GM18511 (cell line): ENCODE measurements around the gene CHRNB1.

Source experiments
- ATAC-seq: cut with Tn5 transposase; IDR thresholded peaks from one replicate; pipeline ENCODE4 v1.9.1; 2021; ENCODE audit warnings: mild to moderate bottlenecking, moderate library complexity; ENCODE audit not compliant: unreplicated experiment

CHRNB1 gene

GRCh38 chr17:7444682-7445618 lies at the start of gene CHRNB1:
Gene CHRNB1, plus strand, starts transcription at chr17:7445061. Its CDS starts 67 bp downstream, at chr17:7445128.
- peak; percentile 64 for ATAC-seq

- ATAC-seq: no peak
Measured at GRCh38 chr17:7396147-7396546, 48.7 kb upstream of the CHRNB1 start.

GRCh38 chr17:7398612-7399011 lies 46.2 kb upstream of the CHRNB1 start:
- no peak for ATAC-seq

- ATAC-seq: no peak
Measured at GRCh38 chr17:7403043-7403726, 41.7 kb upstream of the CHRNB1 start.

- ATAC-seq: peak; percentile 28
Measured at GRCh38 chr17:7403727-7403976, 41.2 kb upstream of the CHRNB1 start.

- ATAC-seq: peak; percentile 88
Measured at GRCh38 chr17:7403977-7404736, 40.7 kb upstream of the CHRNB1 start, which contains the start of gene TMEM256. Gene TMEM256, minus strand, starts transcription at chr17:7404097. Its CDS starts 13 bp downstream, at chr17:7404084.

GRCh38 chr17:7404737-7405349 lies 40.0 kb upstream of the CHRNB1 start:
- ATAC-seq: peak; percentile 25

GRCh38 chr17:7405350-7406234 lies 39.3 kb upstream of the CHRNB1 start:
- ATAC-seq: no peak

- no peak for ATAC-seq
Measured at GRCh38 chr17:7406235-7406825, 38.5 kb upstream of the CHRNB1 start.

GRCh38 chr17:7407082-7407481 lies 37.8 kb upstream of the CHRNB1 start:
- ATAC-seq: no peak

- no peak for ATAC-seq
Measured at GRCh38 chr17:7407485-7408251, 37.2 kb upstream of the CHRNB1 start, which contains the start of gene NLGN2. Gene NLGN2, plus strand, starts transcription at chr17:7407845. Its CDS starts 411 bp downstream, at chr17:7408256.

- no peak for ATAC-seq
Measured at GRCh38 chr17:7408252-7408727, 36.6 kb upstream of the CHRNB1 start.

GRCh38 chr17:7408863-7409262 lies 36.0 kb upstream of the CHRNB1 start:
- no peak for ATAC-seq

GRCh38 chr17:7409716-7410115 lies 35.1 kb upstream of the CHRNB1 start:
- ATAC-seq: no peak

- ATAC-seq: no peak
Measured at GRCh38 chr17:7410634-7411426, 34.0 kb upstream of the CHRNB1 start.

GRCh38 chr17:7411427-7411750 lies 33.5 kb upstream of the CHRNB1 start:
- ATAC-seq: no peak

GRCh38 chr17:7413346-7413985 lies 31.4 kb upstream of the CHRNB1 start:
- no peak for ATAC-seq
